ENCODE measurements around the gene DTX1.

The DTX1 gene

DNA sequence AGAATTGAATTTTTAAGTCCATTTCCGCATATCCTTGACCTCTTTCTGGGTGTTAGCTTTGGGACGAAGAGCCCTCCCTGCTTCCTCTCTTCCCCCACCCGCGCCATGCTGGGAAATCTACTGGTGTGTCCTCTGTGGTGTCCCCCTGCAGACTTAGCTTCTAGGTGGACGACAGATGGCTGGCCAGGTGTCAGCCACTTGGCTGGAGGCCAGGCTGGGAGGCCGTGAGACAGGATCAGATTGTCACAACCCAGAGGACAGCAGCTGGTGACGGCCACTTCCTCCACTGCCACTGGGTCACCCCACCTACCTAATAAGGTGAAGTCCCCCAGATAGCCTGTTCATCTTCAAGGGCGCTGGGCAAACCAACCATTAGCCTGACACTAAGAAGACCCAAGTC is 13.3 kb upstream of the DTX1 start:
- Mint-ChIP-seq H3K36me3 (ENCODE audit: insufficient read depth) (peaks cover 3% of the 10 kb centered on the region), H3K4me3 (no peak overlapping the region), H3K9me3 (no peaks in the 10 kb centered on the region), H3K4me1 (ENCODE audit: low read depth in 2 of 2) (no peaks in the 10 kb centered on the region), H3K27ac (no peak overlapping the region), H3K27me3 (peaks cover 12 to 40% of the 10 kb centered on the region in 2 donors)
- ATAC-seq (replicated peaks) (no peak), DNase-seq (no peak)

GRCh38 chr12:113044516-113044915 is 12.0 kb upstream of the DTX1 start:
- peaks cover 0 to 4% of the 10 kb centered on the region in 2 donors for H3K4me1 Mint-ChIP-seq (ENCODE audit: low read depth in 2 of 2)
- no peak overlapping the region for H3K27ac Mint-ChIP-seq
- ATAC-seq (replicated peaks) = no peak
- H3K27me3 Mint-ChIP-seq = peaks cover 12 to 40% of the 10 kb centered on the region in 2 donors
- no peak overlapping the region for H3K4me3 Mint-ChIP-seq
- no peaks in the 10 kb centered on the region for H3K9me3 Mint-ChIP-seq
- peaks cover 3% of the 10 kb centered on the region for H3K36me3 Mint-ChIP-seq (ENCODE audit: insufficient read depth)
- DNase-seq = no peak

GRCh38 chr12:113048716-113049127 is 7.8 kb upstream of the DTX1 start:
- Mint-ChIP-seq H3K27ac (peak overlapping the region in 1 of 2 donors; percentile 17), H3K27me3 (peaks cover 8 to 9% of the 10 kb centered on the region in 2 donors), H3K4me3 (no peak overlapping the region), H3K9me3 (no peaks in the 10 kb centered on the region), H3K4me1 (ENCODE audit: low read depth in 2 of 2) (peaks cover 0 to 8% of the 10 kb centered on the region in 2 donors), H3K36me3 (ENCODE audit: insufficient read depth) (no peaks in the 10 kb centered on the region)
- DNase-seq = peak; percentile 65 to 70 (median 66)
- peak; percentile 88 for ATAC-seq (replicated peaks)

- Mint-ChIP-seq H3K36me3 (ENCODE audit: insufficient read depth) (no peaks in the 10 kb centered on the region), H3K27me3 (no peaks in the 10 kb centered on the region), H3K27ac (peak overlapping the region in 1 of 2 donors; percentile 17), H3K4me1 (ENCODE audit: low read depth in 2 of 2) (peaks cover 0 to 8% of the 10 kb centered on the region in 2 donors), H3K9me3 (no peaks in the 10 kb centered on the region), H3K4me3 (no peak overlapping the region)
- ATAC-seq (replicated peaks) (no peak), DNase-seq (no peak)
Measured at GRCh38 chr12:113049976-113050742, 6.4 kb upstream of the DTX1 start.

- no peak overlapping the region for H3K27ac Mint-ChIP-seq
- ATAC-seq (replicated peaks) (no peak), DNase-seq (no peak)
- H3K4me3 Mint-ChIP-seq = no peak overlapping the region
- no peaks in the 10 kb centered on the region for H3K27me3 Mint-ChIP-seq
- H3K4me1 Mint-ChIP-seq (ENCODE audit: low read depth in 2 of 2) = peaks cover 0 to 10% of the 10 kb centered on the region in 2 donors
- H3K9me3 Mint-ChIP-seq = no peaks in the 10 kb centered on the region
- no peaks in the 10 kb centered on the region for H3K36me3 Mint-ChIP-seq (ENCODE audit: insufficient read depth)
Measured at GRCh38 chr12:113050795-113051194, 5.7 kb upstream of the DTX1 start.

- Mint-ChIP-seq H3K9me3 (no peaks in the 10 kb centered on the region), H3K27ac (no peak overlapping the region), H3K36me3 (ENCODE audit: insufficient read depth) (peaks cover 3% of the 10 kb centered on the region), H3K27me3 (no peaks in the 10 kb centered on the region), H3K4me3 (no peak overlapping the region), H3K4me1 (ENCODE audit: low read depth in 2 of 2) (peaks cover 4 to 14% of the 10 kb centered on the region in 2 donors)
- DNase-seq (no peak), ATAC-seq (replicated peaks) (no peak)
Measured at GRCh38 chr12:113051759-113052158, 4.8 kb upstream of the DTX1 start.

DNA sequence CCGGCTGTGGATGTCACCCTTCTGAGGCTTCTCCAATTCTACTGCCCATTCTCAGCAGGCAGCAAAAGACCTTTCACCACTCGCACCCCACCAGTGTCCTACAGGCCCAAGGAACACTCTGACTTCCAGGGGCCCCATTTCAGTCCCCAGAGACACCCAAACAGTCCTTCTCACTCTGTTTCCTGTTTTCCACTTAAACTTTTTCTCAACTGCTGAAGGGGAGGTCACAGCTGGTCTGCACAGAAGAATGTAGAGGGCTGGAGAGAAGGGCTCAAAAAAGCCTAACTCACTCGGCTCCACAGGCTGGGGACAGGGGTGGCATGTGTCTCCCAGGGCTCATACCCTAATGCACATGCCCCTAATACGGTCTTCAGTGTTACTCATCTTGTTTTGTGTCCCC is 4.2 kb upstream of the DTX1 start:
- peaks cover 3% of the 10 kb centered on the region for H3K36me3 Mint-ChIP-seq (ENCODE audit: insufficient read depth)
- H3K4me1 Mint-ChIP-seq (ENCODE audit: low read depth in 2 of 2) = peaks cover 4 to 14% of the 10 kb centered on the region in 2 donors
- no peaks in the 10 kb centered on the region for H3K9me3 Mint-ChIP-seq
- H3K27me3 Mint-ChIP-seq = no peaks in the 10 kb centered on the region
- no peak overlapping the region for H3K27ac Mint-ChIP-seq
- H3K4me3 Mint-ChIP-seq = no peak overlapping the region
- DNase-seq = no peak
- ATAC-seq (replicated peaks) = no peak

- Mint-ChIP-seq H3K4me1 (ENCODE audit: low read depth in 2 of 2) (peaks cover 4 to 14% of the 10 kb centered on the region in 2 donors), H3K9me3 (no peaks in the 10 kb centered on the region), H3K27ac (no peak overlapping the region), H3K4me3 (peak overlapping the region; percentile 15 to 31), H3K27me3 (no peaks in the 10 kb centered on the region), H3K36me3 (ENCODE audit: insufficient read depth) (peaks cover 3% of the 10 kb centered on the region)
- DNase-seq (no peak), ATAC-seq (replicated peaks) (no peak)
Measured at GRCh38 chr12:113054948-113055486, 1.5 kb upstream of the DTX1 start.

- no peaks in the 10 kb centered on the region for H3K9me3 Mint-ChIP-seq
- DNase-seq = no peak
- peaks cover 4 to 14% of the 10 kb centered on the region in 2 donors for H3K4me1 Mint-ChIP-seq (ENCODE audit: low read depth in 2 of 2)
- H3K36me3 Mint-ChIP-seq (ENCODE audit: insufficient read depth) = peaks cover 3% of the 10 kb centered on the region
- ATAC-seq (replicated peaks) = no peak
- peak overlapping the region; percentile 77 to 80 for H3K4me3 Mint-ChIP-seq
- H3K27ac Mint-ChIP-seq = peak overlapping the region in 1 of 2 donors; percentile 83
- no peaks in the 10 kb centered on the region for H3K27me3 Mint-ChIP-seq
Measured at GRCh38 chr12:113055594-113056380, 743 bp upstream of the DTX1 start.

- H3K9me3 Mint-ChIP-seq = no peaks in the 10 kb centered on the region
- no peaks in the 10 kb centered on the region for H3K27me3 Mint-ChIP-seq
- ATAC-seq (replicated peaks) (no peak), DNase-seq (no peak)
- peaks cover 3% of the 10 kb centered on the region for H3K36me3 Mint-ChIP-seq (ENCODE audit: insufficient read depth)
- peak overlapping the region in 1 of 2 donors; percentile 83 for H3K27ac Mint-ChIP-seq
- peaks cover 4 to 14% of the 10 kb centered on the region in 2 donors for H3K4me1 Mint-ChIP-seq (ENCODE audit: low read depth in 2 of 2)
- peak overlapping the region; percentile 77 to 80 for H3K4me3 Mint-ChIP-seq
Measured at GRCh38 chr12:113056381-113056630, 224 bp upstream of the DTX1 start.

- no peaks in the 10 kb centered on the region for H3K27me3 Mint-ChIP-seq
- peaks cover 4 to 10% of the 10 kb centered on the region in 2 donors for H3K4me1 Mint-ChIP-seq (ENCODE audit: low read depth in 2 of 2)
- no peak overlapping the region for H3K27ac Mint-ChIP-seq
- peaks cover 3% of the 10 kb centered on the region for H3K36me3 Mint-ChIP-seq (ENCODE audit: insufficient read depth)
- no peaks in the 10 kb centered on the region for H3K9me3 Mint-ChIP-seq
- no peak for ATAC-seq (replicated peaks)
- no peak for DNase-seq
- peak overlapping the region; percentile 19 to 54 for H3K4me3 Mint-ChIP-seq
Measured at GRCh38 chr12:113057565-113058485, 1.3 kb downstream of the DTX1 start.

GRCh38 chr12:113058553-113058952 is 2.0 kb downstream of the DTX1 start:
- Mint-ChIP-seq H3K4me1 (ENCODE audit: low read depth in 2 of 2) (peaks cover 4 to 10% of the 10 kb centered on the region in 2 donors), H3K27ac (no peak overlapping the region), H3K4me3 (no peak overlapping the region), H3K36me3 (ENCODE audit: insufficient read depth) (peaks cover 3% of the 10 kb centered on the region), H3K9me3 (no peaks in the 10 kb centered on the region), H3K27me3 (no peaks in the 10 kb centered on the region)
- ATAC-seq (replicated peaks) (no peak), DNase-seq (no peak)

- Mint-ChIP-seq H3K27ac (no peak overlapping the region), H3K27me3 (no peaks in the 10 kb centered on the region), H3K9me3 (no peaks in the 10 kb centered on the region), H3K4me1 (ENCODE audit: low read depth in 2 of 2) (peaks cover 4 to 10% of the 10 kb centered on the region in 2 donors), H3K36me3 (ENCODE audit: insufficient read depth) (peaks cover 3% of the 10 kb centered on the region), H3K4me3 (no peak overlapping the region)
- DNase-seq (no peak), ATAC-seq (replicated peaks) (peak; percentile 36)
Measured at GRCh38 chr12:113059071-113059595, 2.6 kb downstream of the DTX1 start.

Measured in effector memory CD8-positive, alpha-beta T cell (primary cell).